Activated T-cell treated with anti-CD3 and anti-CD28 coated beads for 1 hour (primary cell): Measurements from ENCODE around the gene PNLIP.

Experiments used
- DNase-seq: peaks from one replicate; pipeline ENCODE4 v3.0.0-alpha.2; 2020; ENCODE audit warnings: low read depth

PNLIP gene

DNA sequence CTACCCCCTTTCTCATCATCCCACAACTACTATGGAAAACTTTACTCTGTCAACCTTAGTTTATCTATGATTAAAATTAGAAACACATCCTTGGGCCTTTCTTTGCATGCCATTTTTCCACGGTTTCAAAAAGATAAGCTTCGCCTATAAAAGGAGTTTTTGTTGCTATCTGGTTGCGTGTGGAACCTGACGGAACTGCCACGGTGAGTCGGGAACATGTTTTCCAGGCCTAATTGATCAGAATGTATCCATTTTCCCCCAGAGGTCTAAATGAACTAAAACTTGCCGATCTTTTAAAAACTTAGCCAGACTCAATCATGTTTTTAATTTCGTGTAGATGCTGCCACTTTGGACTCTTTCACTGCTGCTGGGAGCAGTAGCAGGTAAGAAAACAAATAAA is at the start of gene PNLIP:
TSS of gene PNLIP (plus strand) at position 176 of the 400 bp plus-strand sequence. CDS start at position 338, 162 bp downstream.
- no peak for DNase-seq

- DNase-seq, result no peak
Observed at GRCh38 chr10:116504786-116505185, 40.9 kb upstream of the PNLIP start.

DNA sequence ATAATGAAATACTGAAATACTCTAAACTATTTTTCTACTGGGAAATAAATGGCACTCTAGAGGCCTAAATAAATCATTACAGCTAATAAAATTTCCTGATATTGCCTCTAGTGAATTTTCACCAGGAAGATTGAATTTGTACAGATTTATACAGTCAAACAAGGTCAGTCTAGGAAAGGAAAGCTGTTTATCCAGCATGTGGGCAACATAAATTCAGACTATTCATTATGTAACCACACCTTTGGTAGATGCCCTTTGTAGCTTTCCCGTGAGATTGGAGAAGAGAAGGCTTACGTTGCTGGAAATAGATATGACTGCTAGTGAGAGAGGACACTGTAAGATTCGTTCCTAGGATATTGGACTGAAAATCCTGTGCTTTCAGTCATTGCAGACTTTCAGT is 35.2 kb upstream of the PNLIP start:
- no peak for DNase-seq

- no peak for DNase-seq
Observed at GRCh38 chr10:116511365-116511764, 34.4 kb upstream of the PNLIP start.

GRCh38 chr10:116521424-116522290 is 24.1 kb upstream of the PNLIP start:
- no peak for DNase-seq

DNA sequence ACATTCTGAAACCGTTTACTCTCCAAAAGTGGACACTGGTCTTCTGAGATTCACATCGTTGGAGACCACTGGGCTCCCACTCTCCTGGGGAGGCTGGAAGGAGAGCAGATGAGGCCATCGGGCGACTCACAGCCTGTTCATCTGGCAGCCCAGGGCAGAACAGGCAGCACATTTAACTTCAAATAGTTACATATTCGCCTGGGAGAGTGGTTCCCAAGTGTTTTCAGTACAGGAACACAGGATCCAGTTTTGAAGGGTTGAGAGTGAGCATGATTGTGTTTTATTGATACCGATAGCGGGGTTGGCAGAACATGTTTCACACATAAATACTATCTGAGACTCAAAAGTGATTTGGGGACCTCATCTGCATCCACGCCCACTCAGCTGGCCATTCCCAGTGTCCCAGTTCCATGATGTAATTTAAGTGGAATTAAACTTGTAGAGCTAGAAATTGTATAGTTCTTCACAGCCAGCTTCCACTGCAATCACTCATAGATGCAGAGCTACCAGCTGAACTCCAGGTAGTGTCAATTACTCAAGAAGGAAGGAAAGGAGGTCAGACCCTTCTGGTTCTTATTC is 22.8 kb upstream of the PNLIP start:
- DNase-seq, result no peak

DNA sequence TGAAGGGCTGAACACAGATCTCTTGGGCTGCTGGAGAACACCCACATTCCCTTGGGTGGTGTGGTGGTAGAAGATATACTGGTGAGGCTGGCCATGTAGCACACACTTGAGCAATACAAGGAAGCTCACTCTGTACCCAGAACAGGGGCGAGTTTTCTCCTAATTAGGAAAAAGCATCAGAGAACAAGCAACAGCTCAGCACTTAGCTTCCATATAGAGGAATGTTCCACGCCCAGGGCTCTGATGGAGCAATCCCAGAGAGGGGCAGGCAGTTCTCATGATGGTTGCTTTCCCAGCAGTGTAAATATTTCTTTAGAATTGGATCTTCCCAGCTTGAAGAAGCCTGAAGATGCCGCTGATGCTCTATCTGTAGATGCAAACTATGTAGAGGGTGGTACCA is 21.0 kb upstream of the PNLIP start:
- no peak for DNase-seq

DNA sequence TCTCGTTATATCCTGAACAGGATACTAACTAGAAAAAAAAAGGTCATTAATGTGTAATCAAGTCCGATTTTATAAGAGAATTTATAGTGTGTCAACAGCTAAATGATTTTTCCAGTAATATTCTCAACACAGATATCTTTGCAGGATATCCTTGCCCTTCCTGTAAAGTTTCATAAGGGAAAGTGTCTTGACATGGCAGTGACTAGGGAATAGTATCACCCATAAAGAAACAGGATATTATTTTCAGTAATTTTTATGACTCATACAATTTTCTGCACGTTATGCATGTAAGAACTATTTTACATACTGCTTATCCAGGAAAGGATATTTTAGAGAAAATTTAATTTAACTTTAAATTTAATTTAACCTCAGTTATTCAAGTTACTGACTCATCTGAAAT is 19.5 kb upstream of the PNLIP start:
- no peak for DNase-seq

DNA sequence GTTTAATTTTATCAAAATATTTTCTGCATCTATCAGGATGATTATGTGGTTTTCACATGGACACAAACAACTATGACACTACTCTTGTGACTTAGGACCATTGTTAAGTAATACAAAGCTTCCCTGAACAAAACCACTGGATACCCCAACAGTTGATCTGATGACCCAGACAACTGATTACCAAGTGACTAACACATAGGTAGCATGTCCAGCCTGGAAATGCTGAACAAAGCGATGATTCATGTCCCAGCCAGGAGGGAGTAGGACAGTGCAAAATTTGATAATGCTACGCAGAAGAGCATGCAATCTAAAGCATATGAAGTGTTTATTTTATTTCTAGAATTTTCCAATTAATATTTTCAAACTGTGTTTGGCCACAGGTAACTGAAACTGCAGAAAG is 8.9 kb upstream of the PNLIP start:
- DNase-seq, result no peak

DNA sequence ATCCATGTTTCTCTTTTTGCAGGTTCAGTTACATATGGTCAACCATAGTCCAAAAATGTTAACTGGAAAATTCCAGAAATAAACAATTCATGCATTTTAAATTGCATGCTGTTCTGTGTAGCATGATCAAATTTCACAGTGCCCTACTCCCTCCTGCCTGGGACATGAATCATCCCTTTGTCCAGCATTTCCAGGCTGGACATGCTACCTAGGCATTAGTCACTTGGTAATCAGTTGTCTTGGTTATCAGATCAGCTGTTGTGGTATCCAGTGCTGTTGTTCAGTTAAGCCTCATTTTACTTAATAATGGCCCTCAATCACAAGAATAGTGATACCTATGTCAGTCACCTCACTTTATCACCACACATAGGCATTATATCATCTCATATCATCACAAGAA is 7.3 kb upstream of the PNLIP start:
- DNase-seq, result no peak

DNA sequence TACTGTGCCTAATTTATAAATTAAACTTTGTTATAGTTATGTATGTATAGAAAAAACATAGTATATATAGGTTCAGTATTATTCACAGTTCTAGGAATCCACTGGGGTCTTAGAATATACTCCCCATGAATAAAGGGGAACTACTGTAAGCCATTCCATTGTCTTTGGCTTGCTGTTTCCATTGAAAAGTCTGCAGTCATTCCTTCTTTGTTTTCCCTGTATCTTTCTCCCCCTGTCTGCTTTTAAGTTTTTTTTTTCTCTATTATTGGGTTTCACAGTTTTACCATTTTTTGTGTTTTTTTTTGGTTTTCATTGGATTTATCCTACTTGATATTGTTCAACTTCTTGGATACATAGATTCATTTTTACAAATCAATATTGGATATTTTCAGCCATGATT is 6.7 kb upstream of the PNLIP start:
- no peak for DNase-seq

GRCh38 chr10:116540814-116541213 is 4.9 kb upstream of the PNLIP start:
- no peak for DNase-seq

- no peak for DNase-seq
Observed at GRCh38 chr10:116542007-116542677, 3.6 kb upstream of the PNLIP start.

- DNase-seq, result no peak
Observed at GRCh38 chr10:116545122-116545521, 609 bp upstream of the PNLIP start.

DNA sequence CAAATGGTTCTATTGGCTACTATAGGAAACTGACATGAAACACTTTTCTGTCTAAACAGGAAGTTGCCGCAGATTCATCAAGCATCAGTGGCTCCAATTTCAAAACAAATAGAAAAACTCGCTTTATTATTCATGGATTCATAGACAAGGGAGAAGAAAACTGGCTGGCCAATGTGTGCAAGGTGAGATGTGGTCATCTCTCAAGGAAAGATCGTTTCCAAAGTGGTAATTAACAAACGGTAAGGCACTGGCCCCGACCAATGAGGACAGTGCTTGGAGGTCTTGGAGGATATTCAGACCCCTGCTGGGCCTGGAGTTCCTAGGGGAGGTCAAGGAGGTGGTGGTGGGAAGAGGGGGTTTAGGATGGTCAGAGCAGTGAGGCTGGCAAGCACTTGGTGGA is 2.6 kb downstream of the PNLIP start:
- DNase-seq, result no peak

DNA sequence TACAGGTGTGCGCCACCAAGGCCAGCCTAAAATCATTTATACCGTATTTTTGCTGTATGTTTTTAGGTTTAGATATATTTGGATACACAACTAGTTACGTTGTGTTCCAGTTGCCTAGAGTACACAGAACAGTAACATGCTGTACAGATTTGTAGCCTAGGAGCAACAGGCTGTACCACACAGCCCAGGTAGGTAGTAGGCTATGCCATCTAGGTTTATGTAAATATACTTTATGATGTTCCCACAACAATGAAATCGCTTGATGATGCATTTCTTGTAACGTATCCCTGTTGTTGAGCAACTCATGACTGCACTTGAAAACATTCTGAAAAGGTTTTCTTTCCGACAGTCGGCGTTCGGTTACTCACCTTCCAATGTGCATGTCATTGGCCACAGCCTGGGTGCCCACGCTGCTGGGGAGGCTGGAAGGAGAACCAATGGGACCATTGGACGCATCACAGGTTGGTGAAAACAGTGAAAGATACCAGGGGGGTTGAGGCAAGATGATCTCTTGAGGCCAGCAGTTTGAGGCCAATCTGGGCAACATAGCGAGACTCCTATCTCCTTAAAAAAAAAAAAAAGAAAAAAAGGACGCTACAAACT is 7.7 kb downstream of the PNLIP start:
- DNase-seq, result no peak

GRCh38 chr10:116554628-116555027 is 8.9 kb downstream of the PNLIP start:
- no peak for DNase-seq

DNA sequence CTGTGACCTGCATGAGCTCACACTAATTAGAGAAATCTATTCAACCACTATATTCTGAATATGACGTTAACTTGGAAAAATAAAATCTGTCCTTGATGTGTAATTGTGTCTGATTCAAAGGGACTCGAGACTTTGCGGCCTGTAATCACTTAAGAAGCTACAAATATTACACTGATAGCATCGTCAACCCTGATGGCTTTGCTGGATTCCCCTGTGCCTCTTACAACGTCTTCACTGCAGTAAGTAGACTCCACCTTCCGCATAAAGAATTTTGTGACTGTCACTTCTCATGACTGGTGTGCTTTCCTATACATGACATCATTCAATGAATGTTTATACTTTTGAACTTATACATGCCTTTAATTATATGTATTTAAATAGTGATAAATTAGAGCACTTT is 10.1 kb downstream of the PNLIP start:
- no peak for DNase-seq

DNA sequence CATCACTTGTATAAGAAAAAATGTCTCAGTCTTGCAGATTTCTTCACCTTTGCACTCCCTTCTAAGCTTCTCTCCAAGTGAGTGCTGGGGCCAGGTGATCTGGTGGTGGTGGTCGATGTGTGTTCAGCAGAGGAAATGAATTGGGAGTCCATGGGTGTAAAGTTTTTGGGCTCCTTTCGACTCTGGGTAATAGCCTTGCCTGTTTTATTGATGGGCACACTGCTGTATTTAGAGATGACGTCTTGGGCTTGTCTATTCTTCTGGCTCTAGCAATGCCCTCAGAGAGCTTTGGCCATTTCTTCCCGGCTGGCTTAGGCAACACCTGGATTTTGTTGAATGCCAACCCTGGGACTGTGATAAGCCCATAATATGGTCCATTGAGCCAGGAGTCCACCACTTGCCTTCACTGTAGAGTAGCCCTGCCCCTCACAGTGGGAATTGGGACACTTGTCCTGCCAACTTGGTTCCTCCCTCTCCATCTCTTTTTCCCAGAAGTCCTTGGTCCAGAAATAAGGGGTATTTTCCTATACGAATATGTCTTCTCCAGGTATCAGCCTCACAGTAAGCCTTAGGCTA is 11.7 kb downstream of the PNLIP start:
- DNase-seq, result no peak

DNA sequence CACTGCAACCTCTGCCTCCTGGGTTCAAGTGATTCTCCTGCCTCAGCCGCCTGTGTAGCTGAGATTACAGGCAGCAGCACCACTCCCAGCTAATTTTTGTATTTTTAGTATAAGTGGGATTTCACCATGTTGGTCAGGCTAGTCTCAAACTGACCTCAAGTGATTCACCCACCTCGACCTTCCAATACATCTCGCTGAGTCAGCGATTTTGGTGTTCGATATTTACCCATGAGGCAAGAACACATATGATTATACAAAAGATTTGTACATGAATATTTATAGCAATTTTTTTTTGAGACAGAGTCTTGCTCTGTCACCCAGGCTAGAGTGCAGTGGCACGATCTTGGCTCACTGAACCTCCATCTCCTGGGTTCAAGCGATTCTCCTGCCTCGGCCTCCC is 19.8 kb downstream of the PNLIP start:
- DNase-seq, result no peak

DNA sequence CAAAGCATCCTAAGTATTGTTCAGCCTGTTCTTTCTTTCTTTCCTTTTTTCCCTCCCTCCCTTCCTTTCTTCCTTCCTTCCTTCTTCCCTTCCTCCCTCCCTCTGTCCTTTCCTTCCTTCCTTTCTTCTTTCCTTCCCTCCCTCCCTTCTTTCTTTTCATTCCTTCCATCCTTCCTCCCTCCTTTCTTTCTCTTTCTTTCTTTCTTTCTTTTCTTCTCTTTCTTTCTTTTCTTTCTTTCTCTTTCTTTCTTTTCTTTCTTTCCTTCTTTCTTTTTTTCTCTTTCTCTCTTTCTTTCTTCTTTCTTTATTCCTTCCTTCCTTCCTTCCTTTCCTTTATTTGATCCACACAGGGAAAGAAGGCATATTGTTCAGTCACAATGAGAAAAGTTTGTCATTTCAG is 21.2 kb downstream of the PNLIP start:
- no peak for DNase-seq

- DNase-seq, result no peak
Observed at GRCh38 chr10:116567335-116567734, 21.6 kb downstream of the PNLIP start.

GRCh38 chr10:116574797-116575196 is 29.1 kb downstream of the PNLIP start:
- no peak for DNase-seq
